ENCODE measurements around the gene DIAPH2.
"Not testable (repeated sequence)": the region's sequence is repeated elsewhere in the genome, so short reads cannot be mapped to it uniquely, and the experiment has no call there.

The DIAPH2 gene

DNA sequence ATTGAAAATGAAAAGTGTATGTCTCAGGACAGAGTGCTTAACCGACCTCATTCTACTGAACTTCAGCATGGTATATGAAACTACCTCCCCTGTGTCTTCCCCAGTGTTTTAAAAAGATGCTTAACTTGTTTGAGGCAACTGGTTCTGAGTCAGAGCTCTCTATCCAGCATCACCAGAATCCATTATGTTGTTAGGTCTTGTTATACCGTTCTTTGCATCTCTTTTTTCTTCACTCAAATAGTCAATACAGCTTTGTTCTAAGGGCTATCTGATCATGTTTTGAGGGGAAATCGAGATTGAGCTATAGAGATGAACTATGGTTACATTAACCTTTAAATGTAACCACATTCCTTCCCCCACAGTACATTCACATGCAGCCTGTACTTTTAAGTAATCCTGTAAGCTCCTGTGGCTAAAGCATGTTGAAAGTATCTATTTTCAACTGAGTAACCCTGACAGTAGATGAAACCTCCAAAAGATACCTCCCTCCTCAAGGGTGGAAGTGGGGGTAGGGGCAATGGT, 713.4 kb downstream of the DIAPH2 start:
- H3K9me3 ChIP-seq (ENCODE audit: low read length), result no peaks in the 10 kb centered on the region
- no peak overlapping the region for H3K27ac ChIP-seq (ENCODE audit: low read depth, low read length)
- H3K36me3 ChIP-seq (ENCODE audit: insufficient read depth, low read length), result no peaks in the 10 kb centered on the region
- H3K9ac ChIP-seq (ENCODE audit: low read length), result no peak overlapping the region
- H3K27me3 ChIP-seq (ENCODE audit: control insufficient read depth in 1 of 2, insufficient read depth in 2 of 2, low read length in 2 of 2), result no peaks in the 10 kb centered on the region
- no peak overlapping the region for H3K4me3 ChIP-seq (ENCODE audit: low read depth in 1 of 2, low read length in 2 of 2)
- no peaks in the 10 kb centered on the region for H3K4me1 ChIP-seq (ENCODE audit: insufficient read depth, low read length)

DNA sequence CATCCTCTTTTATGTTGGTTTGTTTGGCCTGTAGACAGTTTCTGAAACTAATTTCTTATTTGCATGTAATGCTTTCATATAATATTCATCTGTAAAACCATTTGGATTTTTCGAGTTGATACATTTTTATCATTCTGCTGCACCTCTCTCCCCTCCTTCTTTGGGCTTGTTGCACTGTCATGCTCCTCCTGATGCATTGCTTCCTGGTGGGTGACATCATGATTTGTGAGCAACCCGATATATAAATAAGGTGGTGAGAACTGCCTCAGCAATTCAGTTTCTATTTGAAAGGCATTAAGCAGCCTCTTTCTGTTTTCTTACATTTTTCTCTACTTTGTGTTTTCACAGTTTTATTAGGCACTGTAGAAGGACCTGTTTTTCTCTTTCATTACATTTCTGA, 714.8 kb downstream of the DIAPH2 start:
- Histone ChIP-seq H3K4me3 (ENCODE audit: low read depth in 1 of 2, low read length in 2 of 2) (no peak overlapping the region), H3K27ac (ENCODE audit: low read depth, low read length) (no peak overlapping the region), H3K9me3 (ENCODE audit: low read length) (no peaks in the 10 kb centered on the region), H3K9ac (ENCODE audit: low read length) (no peak overlapping the region), H3K27me3 (ENCODE audit: control insufficient read depth in 1 of 2, insufficient read depth in 2 of 2, low read length in 2 of 2) (no peaks in the 10 kb centered on the region), H3K4me1 (ENCODE audit: insufficient read depth, low read length) (no peaks in the 10 kb centered on the region), H3K36me3 (ENCODE audit: insufficient read depth, low read length) (no peaks in the 10 kb centered on the region)

DNA sequence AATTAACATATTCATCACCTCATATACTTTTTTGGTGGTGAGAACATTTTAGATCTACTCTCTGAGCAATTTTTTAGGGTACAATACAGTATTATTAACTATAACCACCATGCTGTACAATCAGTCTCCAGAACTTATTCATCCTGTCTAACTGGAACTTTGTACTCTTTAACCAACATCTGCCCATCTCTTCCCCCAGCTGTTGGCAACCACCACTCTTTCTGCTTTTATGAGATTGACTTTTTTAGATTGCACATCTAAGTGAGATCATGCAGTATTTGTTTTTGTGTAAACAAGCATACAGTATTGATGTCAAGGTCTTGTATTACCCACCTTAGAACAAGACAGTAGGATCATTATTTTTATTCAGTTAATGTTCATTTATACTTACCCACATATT, 715.9 kb downstream of the DIAPH2 start:
- no peak overlapping the region for H3K9ac ChIP-seq (ENCODE audit: low read length)
- H3K27me3 ChIP-seq (ENCODE audit: control insufficient read depth in 1 of 2, insufficient read depth in 2 of 2, low read length in 2 of 2), result no peaks in the 10 kb centered on the region
- H3K27ac ChIP-seq (ENCODE audit: low read depth, low read length), result no peak overlapping the region
- no peaks in the 10 kb centered on the region for H3K9me3 ChIP-seq (ENCODE audit: low read length)
- no peak overlapping the region for H3K4me3 ChIP-seq (ENCODE audit: low read depth in 1 of 2, low read length in 2 of 2)
- no peaks in the 10 kb centered on the region for H3K36me3 ChIP-seq (ENCODE audit: insufficient read depth, low read length)
- no peaks in the 10 kb centered on the region for H3K4me1 ChIP-seq (ENCODE audit: insufficient read depth, low read length)

DNA sequence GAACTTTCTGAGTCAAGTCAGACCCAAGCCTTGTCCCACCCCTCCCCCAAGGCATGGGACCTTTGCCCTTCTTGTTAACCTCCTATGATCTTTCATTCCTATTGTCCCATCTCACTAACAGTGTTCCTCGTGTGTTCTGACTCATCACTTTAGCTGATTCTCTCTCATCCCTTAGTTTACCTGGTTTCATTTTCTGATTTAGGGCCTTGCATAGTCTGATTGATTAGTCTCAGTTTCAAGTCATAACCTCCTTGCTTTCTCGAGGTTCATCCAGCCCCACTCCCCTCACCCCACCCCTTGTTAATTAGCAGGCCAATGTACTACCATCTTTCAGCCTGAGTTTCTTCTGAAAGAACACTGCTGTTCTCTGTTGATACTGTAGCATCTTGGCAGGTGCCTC, 716.5 kb downstream of the DIAPH2 start:
- H3K4me3 ChIP-seq (ENCODE audit: low read depth in 1 of 2, low read length in 2 of 2), result no peak overlapping the region
- H3K4me1 ChIP-seq (ENCODE audit: insufficient read depth, low read length), result no peaks in the 10 kb centered on the region
- no peaks in the 10 kb centered on the region for H3K9me3 ChIP-seq (ENCODE audit: low read length)
- H3K9ac ChIP-seq (ENCODE audit: low read length), result no peak overlapping the region
- H3K36me3 ChIP-seq (ENCODE audit: insufficient read depth, low read length), result no peaks in the 10 kb centered on the region
- H3K27ac ChIP-seq (ENCODE audit: low read depth, low read length), result no peak overlapping the region
- H3K27me3 ChIP-seq (ENCODE audit: control insufficient read depth in 1 of 2, insufficient read depth in 2 of 2, low read length in 2 of 2), result no peaks in the 10 kb centered on the region

DNA sequence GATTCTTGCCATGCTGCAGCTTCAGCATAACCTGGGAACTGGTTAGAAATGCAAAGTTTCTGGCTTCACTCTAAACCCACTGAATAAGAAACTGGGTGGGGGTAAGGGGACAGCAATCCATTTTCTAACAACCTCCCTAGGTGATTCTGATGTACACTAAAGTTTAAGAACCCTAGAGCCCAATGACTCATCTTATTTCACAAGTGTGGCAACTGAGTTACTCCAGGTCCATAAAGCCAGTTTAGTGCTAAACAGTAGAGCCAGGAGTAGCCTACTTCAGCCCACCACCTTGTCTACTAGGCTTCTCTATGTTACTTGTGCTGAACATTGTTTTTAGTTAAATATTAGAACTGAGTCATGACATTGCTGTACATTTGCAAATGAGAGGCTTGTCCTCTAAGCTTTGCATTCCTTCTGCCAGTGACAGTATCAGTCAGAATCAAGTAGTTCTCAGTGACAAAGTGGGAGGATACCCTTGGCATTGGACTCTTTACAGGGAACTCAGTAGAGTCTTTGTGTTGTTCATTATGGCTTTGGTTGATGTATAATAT, 717.0 kb downstream of the DIAPH2 start:
- H3K27me3 ChIP-seq (ENCODE audit: control insufficient read depth in 1 of 2, insufficient read depth in 2 of 2, low read length in 2 of 2), result no peaks in the 10 kb centered on the region

DNA sequence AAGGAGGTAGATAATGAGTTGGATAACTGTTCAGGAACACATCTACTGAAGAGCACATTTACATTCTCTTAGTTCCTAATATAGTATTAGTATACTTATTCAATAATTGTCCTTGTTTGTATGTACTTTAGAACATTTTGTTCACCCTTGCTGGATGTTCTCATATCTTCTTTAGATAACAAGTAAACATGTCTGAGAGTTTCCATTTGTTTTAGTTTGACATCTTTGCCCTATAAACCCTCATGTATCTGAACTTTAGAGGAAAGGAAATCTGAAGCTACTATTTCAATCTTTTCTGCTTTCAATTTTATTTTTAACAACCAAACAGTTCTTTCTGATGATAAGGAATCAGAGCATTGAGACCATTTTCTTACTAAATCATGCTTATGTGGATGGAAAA, 717.7 kb downstream of the DIAPH2 start:
- Histone ChIP-seq H3K27me3 (ENCODE audit: control insufficient read depth in 1 of 2, insufficient read depth in 2 of 2, low read length in 2 of 2) (no peaks in the 10 kb centered on the region), H3K4me1 (ENCODE audit: insufficient read depth, low read length) (no peaks in the 10 kb centered on the region), H3K9ac (ENCODE audit: low read length) (no peak overlapping the region), H3K27ac (ENCODE audit: low read depth, low read length) (no peak overlapping the region), H3K4me3 (ENCODE audit: low read depth in 1 of 2, low read length in 2 of 2) (no peak overlapping the region), H3K9me3 (ENCODE audit: low read length) (no peaks in the 10 kb centered on the region), H3K36me3 (ENCODE audit: insufficient read depth, low read length) (no peaks in the 10 kb centered on the region)

More for the DNA sequence above, 717.0 kb downstream of the DIAPH2 start:
- Histone ChIP-seq H3K4me3 (ENCODE audit: low read depth in 1 of 2, low read length in 2 of 2) (no peak overlapping the region), H3K9me3 (ENCODE audit: low read length) (no peaks in the 10 kb centered on the region), H3K9ac (ENCODE audit: low read length) (no peak overlapping the region), H3K27ac (ENCODE audit: low read depth, low read length) (no peak overlapping the region), H3K36me3 (ENCODE audit: insufficient read depth, low read length) (no peaks in the 10 kb centered on the region), H3K4me1 (ENCODE audit: insufficient read depth, low read length) (no peaks in the 10 kb centered on the region)

DNA sequence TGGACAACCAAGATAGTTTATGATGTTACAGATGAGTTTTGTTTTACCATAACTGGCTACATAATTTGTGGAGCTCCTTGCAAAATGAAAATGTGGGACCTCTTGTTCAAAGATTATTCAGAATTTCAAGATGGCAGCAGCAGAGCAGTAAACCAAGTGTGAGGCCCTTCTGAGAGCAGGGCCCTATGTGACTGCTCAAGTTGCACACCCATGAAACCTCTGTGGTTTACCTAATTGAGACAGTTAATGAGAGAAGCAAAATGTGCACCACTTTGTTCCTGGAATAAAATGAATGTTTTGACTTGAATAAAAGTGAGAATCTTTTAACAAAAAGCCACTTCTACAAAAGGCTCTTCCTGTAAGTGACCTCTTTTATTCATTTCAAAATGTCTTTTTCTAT, 718.3 kb downstream of the DIAPH2 start:
- H3K27me3 ChIP-seq (ENCODE audit: control insufficient read depth in 1 of 2, insufficient read depth in 2 of 2, low read length in 2 of 2), result no peaks in the 10 kb centered on the region
- H3K27ac ChIP-seq (ENCODE audit: low read depth, low read length), result no peak overlapping the region

DNA sequence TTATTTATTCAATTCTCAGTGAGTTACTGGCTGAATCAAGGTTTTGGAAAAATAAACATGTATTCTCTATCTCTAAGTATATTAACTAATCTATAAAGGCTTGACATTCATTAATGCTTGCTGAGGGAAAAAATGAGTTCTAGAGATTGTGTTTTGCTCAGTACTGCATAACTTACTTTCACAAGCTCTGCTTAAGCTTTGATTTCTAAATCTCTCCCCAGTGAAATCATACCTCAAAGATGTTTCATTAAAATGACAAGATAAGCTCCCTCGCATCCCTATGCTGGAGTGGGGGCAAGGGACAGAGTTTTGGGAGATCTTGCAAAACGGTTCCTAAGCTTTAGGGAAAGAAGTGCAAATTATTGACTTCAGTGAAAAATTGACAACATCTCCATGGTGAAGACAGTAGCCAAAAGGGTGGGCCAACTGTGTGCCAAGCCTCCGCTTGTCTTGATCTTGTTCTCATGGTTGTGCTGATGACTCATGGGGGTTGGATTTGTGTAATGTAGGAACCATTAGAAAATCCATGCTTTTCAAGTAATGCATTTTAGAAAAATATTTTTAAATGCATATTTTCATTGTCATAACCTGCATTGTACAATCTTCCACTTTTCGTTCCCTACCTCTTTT, 720.5 kb downstream of the DIAPH2 start:
- no peaks in the 10 kb centered on the region for H3K4me1 ChIP-seq (ENCODE audit: insufficient read depth, low read length)
- no peak overlapping the region for H3K27ac ChIP-seq (ENCODE audit: low read depth, low read length)
- H3K27me3 ChIP-seq (ENCODE audit: control insufficient read depth in 1 of 2, insufficient read depth in 2 of 2, low read length in 2 of 2), result no peaks in the 10 kb centered on the region
- H3K9me3 ChIP-seq (ENCODE audit: low read length), result no peaks in the 10 kb centered on the region
- H3K4me3 ChIP-seq (ENCODE audit: low read depth in 1 of 2, low read length in 2 of 2), result no peak overlapping the region
- no peaks in the 10 kb centered on the region for H3K36me3 ChIP-seq (ENCODE audit: insufficient read depth, low read length)
- H3K9ac ChIP-seq (ENCODE audit: low read length), result no peak overlapping the region

More for the DNA sequence above, 718.3 kb downstream of the DIAPH2 start:
- Histone ChIP-seq H3K9me3 (ENCODE audit: low read length) (no peaks in the 10 kb centered on the region), H3K36me3 (ENCODE audit: insufficient read depth, low read length) (no peaks in the 10 kb centered on the region), H3K9ac (ENCODE audit: low read length) (no peak overlapping the region), H3K4me1 (ENCODE audit: insufficient read depth, low read length) (no peaks in the 10 kb centered on the region), H3K4me3 (ENCODE audit: low read depth in 1 of 2, low read length in 2 of 2) (no peak overlapping the region)

DNA sequence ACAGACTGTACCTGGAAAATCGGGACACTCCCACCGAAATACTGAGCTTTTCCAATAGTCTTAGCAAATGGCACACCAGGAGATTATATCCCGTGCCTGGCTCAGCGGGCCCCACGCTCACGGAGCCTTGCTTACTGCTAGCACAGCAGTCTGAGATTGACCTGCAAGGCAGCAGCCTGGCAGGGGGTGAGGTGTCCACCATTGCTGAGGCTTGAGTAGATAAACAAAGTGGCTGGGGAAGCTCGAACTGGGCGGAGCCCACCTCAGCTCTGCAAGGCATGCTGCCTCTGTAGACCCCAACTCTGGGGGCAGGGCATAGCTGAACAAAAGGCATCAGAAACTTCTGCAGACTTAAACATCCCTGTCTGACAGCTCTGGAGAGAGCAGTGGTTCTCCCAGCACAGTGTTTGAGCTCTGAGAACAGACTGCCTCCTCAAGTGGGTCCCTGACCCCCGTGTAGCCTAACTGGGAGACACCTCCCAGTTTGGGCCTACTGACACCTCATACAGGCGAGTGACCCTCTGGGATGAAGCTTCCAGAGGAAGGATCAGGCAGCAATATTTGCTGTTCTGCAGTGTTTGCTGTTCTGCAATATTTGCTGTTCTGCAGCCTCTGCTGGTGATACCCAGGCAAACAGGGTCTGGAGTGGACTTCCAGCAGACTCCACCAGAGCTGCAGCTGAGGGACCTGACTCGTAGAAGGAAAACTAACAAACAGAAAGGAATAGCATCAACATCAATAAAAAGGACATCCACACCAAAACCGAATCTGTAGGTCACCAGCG, 725.2 kb downstream of the DIAPH2 start:
- not testable (repeated sequence) for H3K9ac ChIP-seq (ENCODE audit: low read length); H3K36me3 ChIP-seq (ENCODE audit: insufficient read depth, low read length); H3K9me3 ChIP-seq (ENCODE audit: low read length); H3K4me3 ChIP-seq (ENCODE audit: low read depth in 1 of 2, low read length in 2 of 2); H3K27me3 ChIP-seq (ENCODE audit: control insufficient read depth in 1 of 2, insufficient read depth in 2 of 2, low read length in 2 of 2); H3K27ac ChIP-seq (ENCODE audit: low read depth, low read length); H3K4me1 ChIP-seq (ENCODE audit: insufficient read depth, low read length)

DNA sequence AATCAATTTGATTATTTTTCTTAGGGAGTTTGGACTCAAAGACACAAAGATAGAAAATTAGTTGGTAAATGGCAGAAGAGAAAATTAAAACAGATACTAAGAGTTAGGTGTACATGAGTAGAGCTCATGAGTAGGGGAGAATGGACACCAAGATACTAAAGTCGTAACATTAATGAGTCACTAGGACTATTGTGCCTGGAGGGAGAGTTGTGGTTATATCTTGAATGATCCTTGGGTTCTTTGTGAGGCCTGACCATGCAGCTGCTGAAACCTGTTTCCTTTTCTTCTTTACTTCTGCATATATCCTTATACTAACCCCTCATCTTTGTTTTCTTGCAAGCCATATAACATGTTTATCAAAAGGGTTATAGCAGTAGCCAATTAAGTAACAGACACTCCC, 731.8 kb downstream of the DIAPH2 start:
- Histone ChIP-seq H3K27me3 (ENCODE audit: control insufficient read depth in 1 of 2, insufficient read depth in 2 of 2, low read length in 2 of 2) (no peaks in the 10 kb centered on the region), H3K36me3 (ENCODE audit: insufficient read depth, low read length) (no peaks in the 10 kb centered on the region), H3K4me3 (ENCODE audit: low read depth in 1 of 2, low read length in 2 of 2) (no peak overlapping the region), H3K27ac (ENCODE audit: low read depth, low read length) (no peak overlapping the region), H3K4me1 (ENCODE audit: insufficient read depth, low read length) (no peaks in the 10 kb centered on the region), H3K9ac (ENCODE audit: low read length) (no peak overlapping the region), H3K9me3 (ENCODE audit: low read length) (no peaks in the 10 kb centered on the region)

DNA sequence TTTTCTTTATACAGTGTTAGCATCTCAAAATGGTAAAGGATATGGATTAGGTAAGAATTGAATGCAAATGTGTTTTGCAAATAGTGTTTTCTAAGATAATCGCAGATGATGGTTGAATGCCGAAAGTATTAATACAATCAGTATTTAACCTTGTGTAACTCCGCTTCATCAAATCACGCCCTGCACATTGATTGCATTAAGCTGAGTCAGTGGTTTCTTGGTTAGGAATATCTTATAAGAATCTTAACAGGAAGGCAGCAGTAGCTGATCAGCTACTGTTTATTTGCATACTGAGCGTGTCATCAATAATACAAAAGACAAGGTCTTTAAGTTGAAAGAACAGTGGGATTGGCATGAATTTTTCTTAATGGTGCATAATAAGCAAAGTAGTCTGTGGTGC, 744.5 kb downstream of the DIAPH2 start:
- no peak overlapping the region for H3K27ac ChIP-seq (ENCODE audit: low read depth, low read length)

More for the DNA sequence above, 744.5 kb downstream of the DIAPH2 start:
- Histone ChIP-seq H3K9me3 (ENCODE audit: low read length) (no peaks in the 10 kb centered on the region), H3K4me1 (ENCODE audit: insufficient read depth, low read length) (no peaks in the 10 kb centered on the region), H3K4me3 (ENCODE audit: low read depth in 1 of 2, low read length in 2 of 2) (no peak overlapping the region), H3K36me3 (ENCODE audit: insufficient read depth, low read length) (no peaks in the 10 kb centered on the region), H3K9ac (ENCODE audit: low read length) (no peak overlapping the region), H3K27me3 (ENCODE audit: control insufficient read depth in 1 of 2, insufficient read depth in 2 of 2, low read length in 2 of 2) (no peaks in the 10 kb centered on the region)
